H9 (cell line): ENCODE data around the gene PLEKHG3. TPM values are rescaled to one million over a fixed set of nuclear protein-coding genes. Genes with fewer than 3 reads are reported as not detected.
A peak's percentile ranks its signal among the peaks of the same experiment; 100 is the strongest.

Experiments
- DNase-seq: peaks from one replicate; pipeline ENCODE4 v3.0.0-alpha.2; 2017
- H2AFZ ChIP-seq: one replicate; pipeline ENCODE4 v1.6.1; 2013; ENCODE audit warnings: mild to moderate bottlenecking, low read length, control low read depth, moderate library complexity
- H2AK5ac ChIP-seq: 2 replicates; pipeline ENCODE4 v1.6.1; 2013; ENCODE audit warnings: low read length, control low read depth, mixed read lengths; ENCODE audit not compliant: insufficient read length
- H2BK120ac ChIP-seq: one replicate; pipeline ENCODE4 v1.6.1; 2013; ENCODE audit warnings: low read depth, mild to moderate bottlenecking, low read length, control low read depth, inconsistent platforms; ENCODE audit not compliant: poor library complexity, severe bottlenecking
- H2BK12ac ChIP-seq: 2 replicates; pipeline ENCODE4 v1.6.1; 2013; ENCODE audit warnings: low read length, control low read depth, mixed read lengths, low read depth; ENCODE audit not compliant: insufficient read length
- H2BK15ac ChIP-seq: 2 replicates; pipeline ENCODE4 v1.6.1; 2013; ENCODE audit warnings: low read depth, low read length, control low read depth
- H2BK20ac ChIP-seq: one replicate; pipeline ENCODE4 v1.6.1; 2013; ENCODE audit warnings: low read depth, mild to moderate bottlenecking, low read length, control low read depth, inconsistent platforms; ENCODE audit not compliant: poor library complexity, severe bottlenecking
- H2BK5ac ChIP-seq: 2 replicates; pipeline ENCODE4 v1.6.1; 2013; ENCODE audit warnings: low read length, control low read depth, mixed read lengths; ENCODE audit not compliant: insufficient read length
- H3K14ac ChIP-seq: 2 replicates; pipeline ENCODE4 v1.6.1; 2013; ENCODE audit warnings: low read length, control low read depth; ENCODE audit not compliant: insufficient read depth
- H3K18ac ChIP-seq: 2 replicates; pipeline ENCODE4 v1.6.1; 2013; ENCODE audit warnings: low read depth, mild to moderate bottlenecking, mixed read lengths, low read length, control low read depth; ENCODE audit not compliant: insufficient read length
- H3K23ac ChIP-seq: 2 replicates; pipeline ENCODE4 v1.6.1; 2013; ENCODE audit warnings: low read length, control low read depth, mixed read lengths, low read depth; ENCODE audit not compliant: insufficient read length
- H3K23me2 ChIP-seq: 2 replicates; pipeline ENCODE4 v1.6.1; 2013; ENCODE audit warnings: low read depth, mild to moderate bottlenecking, mixed read lengths, low read length, control low read depth; ENCODE audit not compliant: insufficient read length, poor library complexity, severe bottlenecking
- H3K27ac ChIP-seq: 2 replicates; pipeline ENCODE4 v1.5.1; 2013; ENCODE audit warnings: low read length, control low read depth, mixed read lengths, low read depth; ENCODE audit not compliant: insufficient read length
- H3K27me3 ChIP-seq: 2 replicates; pipeline ENCODE4 v1.6.1; 2013; ENCODE audit warnings: low read length, control low read depth, inconsistent platforms; ENCODE audit not compliant: insufficient read depth
- H3K4ac ChIP-seq: 2 replicates; pipeline ENCODE4 v1.6.1; 2013; ENCODE audit warnings: low read depth, mild to moderate bottlenecking, control low read depth, inconsistent platforms, low read length, moderate library complexity
- H3K4me1 ChIP-seq: 2 replicates; pipeline ENCODE4 v1.6.1; 2013; ENCODE audit warnings: low read length, control low read depth, inconsistent platforms; ENCODE audit not compliant: insufficient read depth
- H3K4me2 ChIP-seq: 2 replicates; pipeline ENCODE4 v1.6.1; 2013; ENCODE audit warnings: low read length, control low read depth, mixed read lengths; ENCODE audit not compliant: insufficient read length, insufficient read depth
- H3K56ac ChIP-seq: 2 replicates; pipeline ENCODE4 v1.6.1; 2013; ENCODE audit warnings: low read depth, mild to moderate bottlenecking, mixed read lengths, low read length, control low read depth; ENCODE audit not compliant: insufficient read length
- H3K79me1 ChIP-seq: 2 replicates; pipeline ENCODE4 v1.6.1; 2013; ENCODE audit warnings: low read depth, mild to moderate bottlenecking, moderate library complexity, low read length, control low read depth, inconsistent platforms; ENCODE audit not compliant: insufficient read depth, poor library complexity, severe bottlenecking
- H3K79me2 ChIP-seq: 2 replicates; pipeline ENCODE4 v1.6.1; 2013; ENCODE audit warnings: low read length, control low read depth, inconsistent platforms; ENCODE audit not compliant: insufficient read depth
- H3K9ac ChIP-seq: 2 replicates; pipeline ENCODE4 v1.6.1; 2013; ENCODE audit warnings: low read length, control low read depth, mixed read lengths; ENCODE audit not compliant: insufficient read length; ENCODE audit errors: extremely low read depth
- H3K9me3 ChIP-seq: one replicate; pipeline ENCODE4 v1.6.1; 2013; ENCODE audit warnings: low read depth, low read length, inconsistent platforms; ENCODE audit not compliant: control insufficient read depth
- H3T11ph ChIP-seq: one replicate; pipeline ENCODE4 v1.6.1; 2013; ENCODE audit warnings: mild to moderate bottlenecking, low read length, control low read depth, inconsistent platforms
- H4K20me1 ChIP-seq: one replicate; pipeline ENCODE4 v1.6.1; 2013; ENCODE audit not compliant: control insufficient read depth, insufficient read length, insufficient read depth
- H4K5ac ChIP-seq: 2 replicates; pipeline ENCODE4 v1.6.1; 2013; ENCODE audit warnings: low read depth, mild to moderate bottlenecking, mixed read lengths, low read length, control low read depth; ENCODE audit not compliant: insufficient read length
- H4K8ac ChIP-seq: replicated peaks from 2 replicates; pipeline ENCODE4 v1.6.1; 2013; ENCODE audit warnings: low read length, control low read depth, mixed read lengths, low read depth; ENCODE audit not compliant: insufficient read length
- H4K91ac ChIP-seq: 2 replicates; pipeline ENCODE4 v1.6.1; 2013; ENCODE audit warnings: low read depth, mild to moderate bottlenecking, moderate library complexity, mixed read lengths, low read length, control low read depth; ENCODE audit not compliant: insufficient read length
- H3K27ac Mint-ChIP-seq, 3 experiments: 2 replicates in 2 of 3; 3 replicates in 1 of 3; pipeline ENCODE4 v1.8.0; 2020 to 2021; ENCODE audit warnings: mixed read lengths in 3 of 3, mild to moderate bottlenecking in 1 of 3, moderate library complexity in 1 of 3
- H3K27me3 Mint-ChIP-seq: 2 replicates; pipeline ENCODE4 v1.8.0; 2021; ENCODE audit warnings: low read depth, mild to moderate bottlenecking, moderate library complexity, mixed read lengths
- H3K36me3 Mint-ChIP-seq, 3 experiments: 2 replicates in 2 of 3; 3 replicates in 1 of 3; pipeline ENCODE4 v1.8.0; 2020 to 2021; ENCODE audit warnings: low read depth in 3 of 3, mixed read lengths in 3 of 3; ENCODE audit not compliant: insufficient read depth in 1 of 3
- H3K4me1 Mint-ChIP-seq, 2 experiments: 2 replicates each; pipeline ENCODE4 v1.8.0; 2020; ENCODE audit warnings: mixed read lengths in 2 of 2
- H3K4me3 Mint-ChIP-seq, 2 experiments: 2 replicates in 1 of 2; 3 replicates in 1 of 2; pipeline ENCODE4 v1.8.0; 2020 to 2021; ENCODE audit warnings: mild to moderate bottlenecking in 2 of 2, mixed read lengths in 2 of 2, moderate library complexity in 1 of 2
- H3K9me3 Mint-ChIP-seq, 2 experiments: 2 replicates in 1 of 2; 3 replicates in 1 of 2; pipeline ENCODE4 v1.8.0; 2020; ENCODE audit warnings: mild to moderate bottlenecking in 2 of 2, mixed read lengths in 2 of 2, moderate library complexity in 1 of 2
- WGBS: extraction: QIAGEN DNeasy Blood & Tissue Kit; methylation state at CpG from one replicate; pipeline ENCODE4 v1.1.7; 2013; ENCODE audit warnings: missing lambda C conversion rate, low lambda C conversion rate, mixed read lengths; ENCODE audit not compliant: insufficient read length; ENCODE audit errors: extremely low coverage; 5-methylcytosine and 5-hydroxymethylcytosine counted together
- total RNA-seq: library from RNA; stranded (reverse); gene quantifications from 2 replicates; pipeline ENCODE4 v1.2.1, GENCODE V29; 2021
- TF ChIP-seq, protein P1 (sequence below): fragments of 200-600 bp; sonication (generic); conservative IDR thresholded peaks from 3 replicates; pipeline ENCODE4 v1.8.0; 2021; ENCODE audit warnings: antibody characterized with exemption, mild to moderate bottlenecking

Gene PLEKHG3
- total RNA-seq, 1 experiment from 2014 or later: 48.5 TPM

DNA sequence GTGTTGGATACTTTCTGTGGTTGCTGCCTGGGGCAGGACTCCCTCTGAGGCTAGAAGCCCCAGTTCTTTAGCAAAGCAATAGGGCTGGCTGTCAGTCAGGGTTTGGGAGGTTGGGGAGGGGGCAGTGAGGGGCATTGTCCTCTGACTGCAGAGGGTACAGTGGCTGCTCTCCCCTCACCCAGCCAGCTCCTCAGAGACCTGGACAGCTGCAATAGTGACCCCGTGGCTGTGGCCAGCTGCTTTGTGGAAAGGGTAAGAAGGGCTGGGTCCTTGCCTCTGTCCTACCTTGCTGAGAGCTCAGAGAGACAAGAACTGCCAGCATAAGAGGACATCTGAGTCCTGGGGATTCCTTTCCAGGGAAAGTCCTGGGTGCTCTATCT, 25.8 kb downstream of the PLEKHG3 start:
- H3K27ac Mint-ChIP-seq: peak overlapping the region; percentile 66 to 68 (median 67); a peak in 5 of 7 replicates
- no peak overlapping the region for H3K14ac ChIP-seq
- H2BK5ac ChIP-seq: no peak overlapping the region
- H3T11ph ChIP-seq: no peak overlapping the region
- no peak overlapping the region for H4K91ac ChIP-seq
- H4K5ac ChIP-seq: no peak overlapping the region
- peaks cover 33 to 34% of the 10 kb centered on the region in 2 experiments for H3K4me1 Mint-ChIP-seq
- no peak overlapping the region for H3K9ac ChIP-seq
- TF ChIP-seq, protein P1, sequence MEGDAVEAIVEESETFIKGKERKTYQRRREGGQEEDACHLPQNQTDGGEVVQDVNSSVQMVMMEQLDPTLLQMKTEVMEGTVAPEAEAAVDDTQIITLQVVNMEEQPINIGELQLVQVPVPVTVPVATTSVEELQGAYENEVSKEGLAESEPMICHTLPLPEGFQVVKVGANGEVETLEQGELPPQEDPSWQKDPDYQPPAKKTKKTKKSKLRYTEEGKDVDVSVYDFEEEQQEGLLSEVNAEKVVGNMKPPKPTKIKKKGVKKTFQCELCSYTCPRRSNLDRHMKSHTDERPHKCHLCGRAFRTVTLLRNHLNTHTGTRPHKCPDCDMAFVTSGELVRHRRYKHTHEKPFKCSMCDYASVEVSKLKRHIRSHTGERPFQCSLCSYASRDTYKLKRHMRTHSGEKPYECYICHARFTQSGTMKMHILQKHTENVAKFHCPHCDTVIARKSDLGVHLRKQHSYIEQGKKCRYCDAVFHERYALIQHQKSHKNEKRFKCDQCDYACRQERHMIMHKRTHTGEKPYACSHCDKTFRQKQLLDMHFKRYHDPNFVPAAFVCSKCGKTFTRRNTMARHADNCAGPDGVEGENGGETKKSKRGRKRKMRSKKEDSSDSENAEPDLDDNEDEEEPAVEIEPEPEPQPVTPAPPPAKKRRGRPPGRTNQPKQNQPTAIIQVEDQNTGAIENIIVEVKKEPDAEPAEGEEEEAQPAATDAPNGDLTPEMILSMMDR: no peak
- DNase-seq: no peak
- H3K79me2 ChIP-seq: no peaks in the 10 kb centered on the region; the same call in 1 of the 2 replicates
- no peaks in the 10 kb centered on the region for H3K9me3 ChIP-seq
- H2BK15ac ChIP-seq: no peak overlapping the region
- no peak overlapping the region for H2BK12ac ChIP-seq
- H3K56ac ChIP-seq: no peak overlapping the region
- no peaks in the 10 kb centered on the region for H3K27me3 Mint-ChIP-seq
- no peak overlapping the region for H3K27ac ChIP-seq
- H4K20me1 ChIP-seq: no peaks in the 10 kb centered on the region
- no peak overlapping the region for H2AK5ac ChIP-seq
- no peaks in the 10 kb centered on the region for H3K23me2 ChIP-seq
- no peak overlapping the region for H3K18ac ChIP-seq
- H2BK20ac ChIP-seq: no peak overlapping the region
- H2AFZ ChIP-seq: no peak overlapping the region
- H3K4me1 ChIP-seq: peaks cover 8% of the 10 kb centered on the region; the same call in 1 of the 2 replicates
- no peaks in the 10 kb centered on the region for H3K9me3 Mint-ChIP-seq
- H3K4me3 Mint-ChIP-seq: no peak overlapping the region
- peaks cover 33 to 62% (median 56%) of the 10 kb centered on the region in 3 experiments; a peak in 6 of 7 replicates for H3K36me3 Mint-ChIP-seq
- H3K23ac ChIP-seq: no peak overlapping the region
- H4K8ac ChIP-seq: no peak overlapping the region
- no peak overlapping the region for H2BK120ac ChIP-seq
- peaks cover 2% of the 10 kb centered on the region for H3K79me1 ChIP-seq
- no peaks in the 10 kb centered on the region for H3K27me3 ChIP-seq
- no peak overlapping the region for H3K4me2 ChIP-seq
- WGBS: no CpG with 5 or more reads among the region's 1 CpG
- no peak overlapping the region for H3K4ac ChIP-seq
